Activated naive CD4-positive, alpha-beta T cell treated with anti-CD3 and anti-CD28 coated beads, Interleukin-2, amount 10 ng/mL, durations not matched to agents 7 days and 5 days (primary cell): Measurements from ENCODE around the gene ZNF784.

Experiments
- CTCF ChIA-PET: fragments of 350-600 bp; sonication (Branson Sonifier 250); formaldehyde crosslinking; loops from one replicate; lab custom pipeline; 2021; ENCODE audit warnings: antibody characterized with exemption; lab: Charles Lee
- DNase-seq: peaks from one replicate; pipeline ENCODE4 v3.0.0-alpha.2; 2020
- H3K27ac Mint-ChIP-seq: one replicate; pipeline ENCODE4 v1.8.0; 2021; ENCODE audit warnings: mild to moderate bottlenecking, moderate library complexity, mixed read lengths
- H3K27me3 Mint-ChIP-seq: one replicate; pipeline ENCODE4 v1.8.0; 2021; ENCODE audit warnings: mild to moderate bottlenecking, mixed read lengths
- H3K36me3 Mint-ChIP-seq: one replicate; pipeline ENCODE4 v1.8.0; 2021; ENCODE audit warnings: mixed read lengths
- H3K4me1 Mint-ChIP-seq: one replicate; pipeline ENCODE4 v1.8.0; 2021; ENCODE audit warnings: mixed read lengths
- H3K4me3 Mint-ChIP-seq: one replicate; pipeline ENCODE4 v1.8.0; 2021; ENCODE audit warnings: mild to moderate bottlenecking, moderate library complexity, mixed read lengths
- H3K9me3 Mint-ChIP-seq: one replicate; pipeline ENCODE4 v1.8.0; 2021; ENCODE audit warnings: mixed read lengths

Gene ZNF784

GRCh38 chr19:55633861-55634260, 9.5 kb upstream of the ZNF784 start:
- CTCF ChIA-PET, result interaction anchor here (0.9 to 3.9 kb wide), 12 partner anchors 9 to 176 kb away, joined by 3 to 35 read pairs (median 8); partner anchors contain the start of genes CCDC106, ZNF581 and ZNF784
- peaks cover 25% of the 10 kb centered on the region for H3K27me3 Mint-ChIP-seq
- peaks cover 27% of the 10 kb centered on the region for H3K36me3 Mint-ChIP-seq
- no peak for DNase-seq
- no peaks in the 10 kb centered on the region for H3K9me3 Mint-ChIP-seq
- H3K27ac Mint-ChIP-seq, result no peak overlapping the region
- H3K4me3 Mint-ChIP-seq, result no peak overlapping the region
- peaks cover 56% of the 10 kb centered on the region for H3K4me1 Mint-ChIP-seq

DNA sequence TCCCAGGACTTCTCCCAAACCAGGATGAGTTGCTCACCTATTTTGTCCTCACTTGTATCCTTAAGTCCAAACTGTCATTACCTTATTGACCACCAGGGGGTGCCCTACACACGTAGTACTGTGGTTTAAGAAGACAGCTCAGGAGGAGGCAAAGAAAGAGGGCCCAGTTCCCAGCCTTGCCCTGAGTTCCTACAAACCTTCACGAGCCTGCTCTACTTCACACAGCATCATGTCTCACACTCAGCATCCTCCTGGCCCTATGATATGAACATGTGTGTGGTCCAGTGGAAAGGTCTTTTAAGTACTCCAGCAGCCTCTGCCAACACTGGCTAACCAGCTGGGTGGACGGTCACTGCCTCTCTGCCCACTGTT, 8.1 kb upstream of the ZNF784 start:
- peaks cover 21% of the 10 kb centered on the region for H3K36me3 Mint-ChIP-seq
- DNase-seq, result peak; percentile 93
- CTCF ChIA-PET, result interaction anchor here (0.5 to 3.9 kb wide), 26 partner anchors 11 to 701 kb away, joined by 3 to 35 read pairs (median 5); partner anchors contain the start of genes CCDC106, ISOC2, NLRP9 and ZNF581
- peaks cover 51% of the 10 kb centered on the region for H3K4me1 Mint-ChIP-seq
- no peak overlapping the region for H3K4me3 Mint-ChIP-seq
- H3K27ac Mint-ChIP-seq, result peak overlapping the region; percentile 19
- no peaks in the 10 kb centered on the region for H3K9me3 Mint-ChIP-seq
- peaks cover 39% of the 10 kb centered on the region for H3K27me3 Mint-ChIP-seq

DNA sequence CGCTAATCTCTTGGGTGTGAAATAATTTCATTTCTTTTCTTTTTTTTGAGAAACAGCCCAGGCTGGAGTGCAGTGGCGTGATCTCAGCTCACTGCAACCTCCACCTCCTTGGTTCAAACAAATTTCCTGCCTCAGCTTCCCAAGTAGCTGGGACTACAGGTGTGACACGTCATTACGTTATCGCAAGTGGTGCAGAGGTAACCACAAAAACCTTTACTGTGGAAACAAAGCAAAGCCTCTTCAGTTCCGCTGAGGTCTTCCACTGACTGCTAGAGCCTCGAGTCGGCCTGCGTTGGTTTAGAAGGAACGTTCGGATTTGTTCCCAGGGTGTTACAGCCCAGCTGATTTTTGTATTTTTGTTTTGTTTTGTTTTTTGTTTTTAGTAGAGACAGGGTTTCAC, 2.0 kb upstream of the ZNF784 start:
- H3K4me3 Mint-ChIP-seq, result peak overlapping the region; percentile 72
- DNase-seq, result peak; percentile 77
- CTCF ChIA-PET, result interaction anchor here (0.9 to 3.4 kb wide), 14 partner anchors 10 to 538 kb away, joined by 3 to 15 read pairs (median 4); partner anchors contain the start of gene ZNF865
- peaks cover 51% of the 10 kb centered on the region for H3K27me3 Mint-ChIP-seq
- peaks cover 2% of the 10 kb centered on the region for H3K9me3 Mint-ChIP-seq
- peaks cover 42% of the 10 kb centered on the region for H3K4me1 Mint-ChIP-seq
- H3K36me3 Mint-ChIP-seq, result peaks cover 10% of the 10 kb centered on the region
- H3K27ac Mint-ChIP-seq, result peak overlapping the region; percentile 91

- CTCF ChIA-PET, result interaction anchor here (0.7 to 3.4 kb wide), 7 partner anchors 8 to 537 kb away, joined by 3 to 15 read pairs (median 3); partner anchors contain the start of gene ZNF865
- Mint-ChIP-seq H3K36me3 (peaks cover 22% of the 10 kb centered on the region), H3K27ac (peak overlapping the region; percentile 98), H3K27me3 (peaks cover 40% of the 10 kb centered on the region), H3K4me1 (peaks cover 51% of the 10 kb centered on the region), H3K4me3 (peak overlapping the region; percentile 92), H3K9me3 (peaks cover 2% of the 10 kb centered on the region)
- DNase-seq, result no peak
Measured at GRCh38 chr19:55625004-55625326, 599 bp upstream of the ZNF784 start.

DNA sequence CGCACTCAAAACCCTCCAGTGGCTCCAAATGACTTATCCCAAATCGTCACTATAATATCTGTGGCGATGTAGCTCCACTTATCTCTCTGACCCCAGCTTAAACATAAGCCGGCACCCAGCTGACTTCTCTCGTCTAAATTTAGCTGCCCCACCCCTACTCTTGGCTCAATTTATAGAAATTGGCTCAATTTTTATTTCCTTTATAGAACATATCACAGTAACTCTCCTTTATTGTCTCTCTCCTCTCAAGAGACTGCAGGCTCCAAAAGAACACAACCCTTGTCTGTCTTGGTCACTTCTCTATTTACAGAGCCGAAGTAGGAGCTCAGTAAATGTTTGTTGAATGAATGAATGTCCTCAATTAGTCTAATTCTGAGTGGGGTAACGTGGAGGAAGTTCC, 805 bp downstream of the ZNF784 start:
- H3K27me3 Mint-ChIP-seq, result peaks cover 27% of the 10 kb centered on the region
- CTCF ChIA-PET, result interaction anchor here (0.6 to 1.5 kb wide), 3 partner anchors 16 to 535 kb away, joined by 3 to 4 read pairs (median 3); no protein-coding TSS in a partner anchor
- peaks cover 2% of the 10 kb centered on the region for H3K9me3 Mint-ChIP-seq
- H3K27ac Mint-ChIP-seq, result peak overlapping the region; percentile 19
- H3K4me3 Mint-ChIP-seq, result no peak overlapping the region
- peaks cover 56% of the 10 kb centered on the region for H3K4me1 Mint-ChIP-seq
- peaks cover 28% of the 10 kb centered on the region for H3K36me3 Mint-ChIP-seq
- DNase-seq, result no peak

DNA sequence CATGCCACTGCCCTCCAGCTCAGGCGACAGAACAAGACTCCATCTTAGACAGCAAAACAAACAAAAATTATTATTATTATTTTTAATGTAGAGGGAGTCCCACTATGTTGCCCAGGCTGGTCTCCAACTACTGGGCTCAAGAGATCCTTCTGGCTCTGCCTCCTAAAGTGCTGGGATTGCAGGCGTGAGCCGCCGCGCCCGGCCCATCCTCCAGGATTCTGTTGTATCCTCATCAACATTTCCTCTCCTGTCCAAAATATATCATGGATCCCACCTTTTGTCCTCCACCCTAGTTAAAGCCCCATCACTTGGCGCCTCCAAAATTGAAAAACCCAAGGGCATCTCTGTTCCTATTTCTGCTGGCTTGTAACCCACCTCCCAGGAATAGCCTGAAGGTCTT, 1.2 kb downstream of the ZNF784 start:
- Mint-ChIP-seq H3K4me3 (no peak overlapping the region), H3K4me1 (peaks cover 55% of the 10 kb centered on the region)
- no peak for DNase-seq

GRCh38 chr19:55622242-55622969, 2.0 kb downstream of the ZNF784 start:
- Mint-ChIP-seq H3K27me3 (peaks cover 16% of the 10 kb centered on the region), H3K4me3 (no peak overlapping the region), H3K36me3 (peaks cover 32% of the 10 kb centered on the region), H3K27ac (no peak overlapping the region), H3K4me1 (peaks cover 50% of the 10 kb centered on the region), H3K9me3 (peaks cover 2% of the 10 kb centered on the region)
- no peak for DNase-seq
- CTCF ChIA-PET, result interaction anchor here (0.9 to 1.4 kb wide), 2 partner anchors 9 to 16 kb away, joined by 3 to 4 read pairs; no protein-coding TSS in a partner anchor

More for the DNA sequence above, 1.2 kb downstream of the ZNF784 start:
- Mint-ChIP-seq H3K27ac (peak overlapping the region; percentile 19), H3K36me3 (peaks cover 28% of the 10 kb centered on the region), H3K9me3 (peaks cover 2% of the 10 kb centered on the region), H3K27me3 (peaks cover 23% of the 10 kb centered on the region)
- CTCF ChIA-PET, result interaction anchor here (0.9 to 1.5 kb wide), 3 partner anchors 8 to 17 kb away, joined by 3 to 4 read pairs (median 3); no protein-coding TSS in a partner anchor

GRCh38 chr19:55621673-55622231, 2.6 kb downstream of the ZNF784 start:
- peaks cover 2% of the 10 kb centered on the region for H3K9me3 Mint-ChIP-seq
- H3K36me3 Mint-ChIP-seq, result peaks cover 36% of the 10 kb centered on the region
- H3K4me3 Mint-ChIP-seq, result no peak overlapping the region
- CTCF ChIA-PET, result interaction anchor here (4.9 kb wide), 1 partner anchor 10 kb away, joined by 23 read pairs; no protein-coding TSS in a partner anchor
- H3K27ac Mint-ChIP-seq, result no peak overlapping the region
- no peak for DNase-seq
- peaks cover 10% of the 10 kb centered on the region for H3K27me3 Mint-ChIP-seq
- H3K4me1 Mint-ChIP-seq, result peaks cover 43% of the 10 kb centered on the region

DNA sequence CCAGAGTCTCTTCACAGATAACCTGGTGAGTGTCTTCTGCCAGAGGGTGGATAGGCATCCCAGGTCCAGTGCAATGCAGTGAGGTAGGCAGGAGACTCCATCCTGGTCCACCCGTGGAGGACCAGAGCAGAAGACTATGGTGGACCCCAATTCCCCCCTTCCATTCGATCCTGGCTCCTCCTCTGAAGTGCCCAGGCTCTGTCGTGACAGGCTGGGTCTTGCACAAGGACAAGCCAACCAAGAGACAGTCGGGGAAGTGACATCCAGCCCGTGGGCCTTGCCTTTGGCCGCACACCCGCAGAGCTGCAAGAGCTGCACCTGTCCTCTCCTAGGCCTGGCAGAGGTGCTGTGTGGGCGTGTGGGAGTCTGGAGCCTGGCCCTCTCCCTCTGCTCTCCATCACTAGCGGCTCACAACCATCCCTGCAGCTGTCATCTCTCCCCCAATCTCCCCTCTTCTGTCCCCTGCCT, 3.1 kb downstream of the ZNF784 start:
- H3K9me3 Mint-ChIP-seq, result peaks cover 2% of the 10 kb centered on the region
- peaks cover 39% of the 10 kb centered on the region for H3K36me3 Mint-ChIP-seq
- no peak for DNase-seq
- H3K4me1 Mint-ChIP-seq, result peaks cover 38% of the 10 kb centered on the region
- CTCF ChIA-PET, result interaction anchor here (1.2 to 4.9 kb wide), 2 partner anchors 11 to 15 kb away, joined by 6 to 23 read pairs; partner anchors contain the start of gene ZNF865
- no peak overlapping the region for H3K4me3 Mint-ChIP-seq
- no peak overlapping the region for H3K27ac Mint-ChIP-seq
- peaks cover 5% of the 10 kb centered on the region for H3K27me3 Mint-ChIP-seq

DNA sequence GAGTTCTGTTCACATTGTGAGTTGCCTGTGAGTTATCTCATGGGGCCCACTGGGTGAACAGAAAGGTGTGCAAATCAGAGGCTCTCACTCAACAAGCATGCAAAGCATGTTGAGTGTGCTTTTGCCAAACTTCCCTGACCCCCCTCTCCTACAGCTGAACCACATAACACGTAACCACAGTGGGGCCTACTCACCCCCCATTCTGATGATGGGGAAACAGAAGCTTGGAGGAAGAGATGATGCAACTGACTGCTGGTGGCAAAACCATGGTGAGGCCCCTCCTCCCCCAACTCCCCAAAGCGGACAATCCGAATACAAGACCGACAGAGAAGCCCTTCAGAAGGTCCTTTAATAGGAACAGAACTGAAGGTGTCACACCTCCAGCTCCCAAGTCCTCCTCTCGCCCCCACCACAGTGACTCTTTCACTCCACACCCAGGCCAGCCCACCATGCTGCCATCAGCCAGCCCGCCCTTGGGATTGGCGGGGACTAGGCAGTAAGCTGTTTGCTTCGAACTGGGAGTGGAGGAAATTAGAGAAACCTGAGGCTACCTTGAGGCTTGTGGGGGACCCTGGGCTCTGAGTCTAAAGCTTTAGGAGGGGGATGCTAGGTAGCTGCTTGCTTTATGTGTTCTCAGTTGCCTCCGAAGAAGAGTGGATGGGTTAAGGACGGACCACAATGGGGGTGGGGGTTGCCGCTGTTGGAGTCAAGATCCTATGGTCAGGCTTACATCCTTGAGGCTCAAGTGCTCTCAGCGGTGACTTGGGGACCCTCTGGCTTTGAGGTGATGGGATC, 3.8 kb downstream of the ZNF784 start:
- Mint-ChIP-seq H3K27ac (peak overlapping the region; percentile 25), H3K4me3 (no peak overlapping the region), H3K9me3 (peaks cover 2% of the 10 kb centered on the region), H3K36me3 (peaks cover 39% of the 10 kb centered on the region), H3K27me3 (peaks cover 4% of the 10 kb centered on the region), H3K4me1 (peaks cover 32% of the 10 kb centered on the region)
- DNase-seq, result no peak
- CTCF ChIA-PET, result interaction anchor here (1.2 to 4.9 kb wide), 2 partner anchors 11 to 15 kb away, joined by 6 to 23 read pairs; partner anchors contain the start of gene ZNF865

GRCh38 chr19:55619286-55619685, 5.1 kb downstream of the ZNF784 start:
- Mint-ChIP-seq H3K4me1 (peaks cover 25% of the 10 kb centered on the region), H3K36me3 (peaks cover 41% of the 10 kb centered on the region), H3K9me3 (peaks cover 2% of the 10 kb centered on the region), H3K27me3 (no peaks in the 10 kb centered on the region), H3K27ac (no peak overlapping the region), H3K4me3 (no peak overlapping the region)
- CTCF ChIA-PET, result interaction anchor here (2.8 to 4.9 kb wide), 2 partner anchors 13 kb away, joined by 11 to 23 read pairs; partner anchors contain the start of gene ZNF865
- DNase-seq, result no peak

DNA sequence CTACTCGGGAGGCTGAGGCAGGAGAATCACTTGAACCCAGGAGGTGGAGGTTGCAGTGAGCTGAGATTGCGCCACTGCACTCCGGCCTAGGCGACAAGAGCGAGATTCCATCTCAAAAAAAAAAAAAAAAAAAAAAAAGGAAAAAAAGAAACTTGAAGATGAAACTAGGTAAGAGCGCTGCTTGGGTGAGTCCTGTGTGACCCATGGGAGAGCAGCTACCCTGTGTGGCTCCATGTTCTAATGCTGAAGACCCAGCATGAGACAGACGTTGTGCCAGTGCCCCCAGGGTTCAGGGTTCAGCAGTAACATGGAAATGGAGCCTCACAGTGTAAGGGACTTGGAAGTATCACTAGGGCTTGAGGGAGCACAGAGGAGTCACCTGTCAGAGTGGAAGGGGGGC, 5.9 kb downstream of the ZNF784 start:
- no peak overlapping the region for H3K4me3 Mint-ChIP-seq

DNA sequence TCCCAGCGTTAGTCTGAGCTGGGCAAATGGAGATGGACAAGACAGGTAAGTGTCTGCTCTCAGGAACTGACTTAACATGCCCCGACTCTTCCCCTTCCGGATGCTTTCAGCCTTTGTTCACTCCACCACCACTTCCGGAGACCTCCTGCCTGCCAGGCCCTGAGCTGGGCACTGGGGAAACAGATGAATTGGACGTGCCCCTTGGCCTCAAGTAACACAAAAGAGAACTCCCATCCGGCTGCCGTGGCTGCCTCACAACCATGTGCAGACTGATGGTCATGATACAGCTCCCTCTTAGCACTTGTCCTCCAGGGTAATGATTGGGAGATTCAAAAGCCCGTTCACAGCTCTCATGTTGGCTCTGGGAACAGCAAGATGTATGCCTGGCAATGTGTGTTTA, 6.9 kb downstream of the ZNF784 start:
- no peak overlapping the region for H3K27ac Mint-ChIP-seq
- peaks cover 42% of the 10 kb centered on the region for H3K36me3 Mint-ChIP-seq
- CTCF ChIA-PET, result interaction anchor here (2.8 to 4.9 kb wide), 2 partner anchors 11 to 15 kb away, joined by 11 to 23 read pairs; partner anchors contain the start of gene ZNF865
- H3K9me3 Mint-ChIP-seq, result no peaks in the 10 kb centered on the region
- H3K27me3 Mint-ChIP-seq, result no peaks in the 10 kb centered on the region
- H3K4me3 Mint-ChIP-seq, result no peak overlapping the region
- peaks cover 15% of the 10 kb centered on the region for H3K4me1 Mint-ChIP-seq
- DNase-seq, result no peak

More for the DNA sequence above, 5.9 kb downstream of the ZNF784 start:
- Mint-ChIP-seq H3K27ac (no peak overlapping the region), H3K27me3 (no peaks in the 10 kb centered on the region), H3K36me3 (peaks cover 37% of the 10 kb centered on the region), H3K4me1 (peaks cover 18% of the 10 kb centered on the region), H3K9me3 (no peaks in the 10 kb centered on the region)
- CTCF ChIA-PET, result interaction anchor here (0.5 to 4.9 kb wide), 3 partner anchors 12 to 511 kb away, joined by 3 to 23 read pairs (median 11); partner anchors contain the start of gene ZNF865
- no peak for DNase-seq
